WI38 (cell line): Measurements from ENCODE around the gene FITM1.

ENCODE experiments used
- H3K4me3 ChIP-seq: 2 replicates; pipeline ENCODE4 v1.5.1; 2011; ENCODE audit warnings: low read depth, mild to moderate bottlenecking, control low read depth, low read length
- CTCF ChIP-seq: IDR thresholded peaks from 2 replicates; pipeline ENCODE4 v1.5.1; 2012; ENCODE audit warnings: low read depth, mild to moderate bottlenecking, control low read depth, low read length

FITM1 gene

GRCh38 chr14:24177891-24178290 is 47.4 kb downstream of the FITM1 start:
- no peak overlapping the region for H3K4me3 ChIP-seq
- TF ChIP-seq CTCF, result no peak

DNA sequence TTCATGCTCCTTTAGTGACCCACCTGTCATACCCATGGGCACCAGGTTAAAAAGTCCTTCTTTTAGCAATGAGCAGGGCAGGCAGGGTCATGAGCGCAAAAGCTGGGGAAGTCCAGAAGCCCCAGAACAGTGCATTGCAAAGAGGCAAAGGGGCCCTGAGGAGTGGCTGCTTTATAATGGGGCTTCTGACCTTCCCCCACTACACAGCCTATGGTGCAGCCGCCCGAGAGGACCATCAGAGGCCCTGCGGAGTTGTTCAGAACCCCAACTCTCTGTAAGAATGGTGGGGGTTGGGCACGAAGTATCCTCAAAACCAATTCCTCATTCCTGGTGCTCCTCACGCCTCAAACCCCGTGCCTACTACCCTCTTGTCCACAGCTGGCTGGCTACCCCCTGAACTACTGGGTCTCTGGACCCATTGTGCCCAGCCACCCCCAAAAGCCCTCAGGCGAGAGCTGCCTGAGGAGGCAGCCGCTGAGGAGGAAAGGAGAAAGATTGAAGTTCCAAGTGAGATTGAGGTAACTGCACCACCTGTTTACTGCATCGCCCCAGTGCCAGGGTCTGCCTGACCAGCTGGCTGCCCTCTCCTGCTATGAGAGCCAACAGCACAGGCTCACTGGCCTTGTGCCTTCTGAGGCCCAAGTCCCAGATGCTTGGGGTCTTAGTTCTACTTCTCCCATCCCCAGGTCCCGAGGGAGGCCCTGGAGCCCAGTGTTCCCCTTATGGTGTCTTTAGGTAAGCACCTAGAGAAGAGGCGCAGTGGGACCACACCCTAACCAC is 48.1 kb downstream of the FITM1 start:
- no peak for TF ChIP-seq CTCF
- no peak overlapping the region for H3K4me3 ChIP-seq

GRCh38 chr14:24179294-24179960 is 49.0 kb downstream of the FITM1 start:
- H3K4me3 ChIP-seq, result no peak overlapping the region
- TF ChIP-seq CTCF, result no peak

DNA sequence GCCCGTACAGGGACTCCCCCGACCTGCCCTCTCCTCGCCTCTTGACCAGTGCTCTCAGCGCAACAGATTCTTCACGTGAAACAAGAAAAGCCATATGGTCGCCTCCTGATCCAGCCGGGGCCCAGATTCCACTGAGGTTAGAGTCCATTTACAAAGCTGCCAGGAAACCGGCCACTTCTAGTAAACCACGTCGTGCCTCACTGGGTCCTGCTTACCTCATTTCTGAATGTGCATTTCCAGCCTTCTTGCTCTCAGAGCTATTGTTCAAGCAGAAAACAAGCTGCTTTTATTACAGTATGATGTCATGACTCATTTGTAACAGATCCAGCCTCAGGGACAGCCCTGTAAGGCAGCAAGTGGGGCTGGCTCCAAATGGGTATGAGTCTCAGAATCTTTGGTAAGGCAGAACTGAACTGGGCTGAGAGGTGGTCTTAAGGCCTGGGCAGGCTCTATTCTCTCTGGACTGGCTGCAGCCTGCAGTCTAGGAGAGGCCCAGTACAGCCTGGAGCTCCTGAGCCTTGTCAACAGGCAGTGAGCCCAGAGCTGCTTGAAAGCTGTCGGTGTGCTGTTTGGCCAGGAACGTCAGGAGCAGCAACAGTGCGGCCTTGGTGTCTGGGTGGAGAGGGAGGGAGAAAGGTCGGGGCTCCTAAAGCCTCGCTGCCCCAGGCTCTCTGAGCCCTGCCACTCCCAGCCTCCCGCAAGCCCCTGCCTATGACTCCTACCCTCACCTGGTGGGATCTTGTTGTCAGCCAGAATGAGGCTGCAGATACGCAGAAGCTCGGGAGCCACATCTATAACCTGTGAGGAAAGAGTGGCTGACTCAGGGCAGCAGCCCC is 49.7 kb downstream of the FITM1 start:
- TF ChIP-seq CTCF, result no peak
- no peak overlapping the region for H3K4me3 ChIP-seq

DNA sequence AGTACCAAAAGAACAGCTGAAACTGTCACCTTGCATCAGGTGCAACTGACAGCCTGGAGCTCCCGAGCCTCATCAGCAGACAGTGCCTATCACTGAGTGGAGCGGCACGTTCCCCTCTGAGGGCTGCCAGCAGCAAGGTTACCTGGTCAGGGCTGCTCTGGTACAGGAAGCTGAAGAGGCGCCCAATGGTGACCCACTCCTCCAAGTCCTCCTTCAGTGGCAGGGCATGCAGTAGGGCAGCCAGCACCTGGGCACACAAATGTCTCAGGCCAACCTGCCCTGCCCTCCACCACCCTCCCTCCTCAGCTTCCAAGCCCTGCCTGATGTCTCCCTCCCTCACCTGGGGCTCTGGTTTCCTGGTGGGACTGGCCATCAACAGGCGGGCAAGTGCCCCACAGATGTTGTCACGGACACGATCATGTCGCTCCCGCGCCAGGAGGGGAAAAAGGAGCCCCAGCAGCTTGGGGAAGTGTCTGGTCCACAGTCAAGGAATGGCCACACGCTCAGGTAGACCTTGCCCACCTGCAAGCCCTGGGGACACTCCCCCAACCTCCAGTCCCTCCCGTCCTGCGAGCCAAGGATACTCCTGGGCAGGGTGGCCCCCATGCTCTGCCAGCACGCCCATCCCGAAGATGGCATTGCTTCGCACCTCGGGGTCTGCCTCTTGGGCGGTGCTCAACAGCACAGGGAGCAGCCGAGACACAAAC is 51.1 kb downstream of the FITM1 start:
- no peak overlapping the region for H3K4me3 ChIP-seq
- TF ChIP-seq CTCF, result no peak
